Activated CD4-positive, alpha-beta T cell treated with anti-CD3 and anti-CD28 coated beads, Interleukin-2, Interleukin-4, amounts not matched to agents 100 ng/mL and 50 ng/mL, durations not matched to agents 16 hours and 8 hours (primary cell): ENCODE data around the gene GRIK3.
"Not testable (repeated sequence)": the region's sequence is repeated elsewhere in the genome, so short reads cannot be mapped to it uniquely, and the experiment has no call there.

Experiments
- DNase-seq: peaks from one replicate; pipeline ENCODE4 v3.0.0-alpha.2; 2020; ENCODE audit warnings: low spot score

The GRIK3 gene

DNA sequence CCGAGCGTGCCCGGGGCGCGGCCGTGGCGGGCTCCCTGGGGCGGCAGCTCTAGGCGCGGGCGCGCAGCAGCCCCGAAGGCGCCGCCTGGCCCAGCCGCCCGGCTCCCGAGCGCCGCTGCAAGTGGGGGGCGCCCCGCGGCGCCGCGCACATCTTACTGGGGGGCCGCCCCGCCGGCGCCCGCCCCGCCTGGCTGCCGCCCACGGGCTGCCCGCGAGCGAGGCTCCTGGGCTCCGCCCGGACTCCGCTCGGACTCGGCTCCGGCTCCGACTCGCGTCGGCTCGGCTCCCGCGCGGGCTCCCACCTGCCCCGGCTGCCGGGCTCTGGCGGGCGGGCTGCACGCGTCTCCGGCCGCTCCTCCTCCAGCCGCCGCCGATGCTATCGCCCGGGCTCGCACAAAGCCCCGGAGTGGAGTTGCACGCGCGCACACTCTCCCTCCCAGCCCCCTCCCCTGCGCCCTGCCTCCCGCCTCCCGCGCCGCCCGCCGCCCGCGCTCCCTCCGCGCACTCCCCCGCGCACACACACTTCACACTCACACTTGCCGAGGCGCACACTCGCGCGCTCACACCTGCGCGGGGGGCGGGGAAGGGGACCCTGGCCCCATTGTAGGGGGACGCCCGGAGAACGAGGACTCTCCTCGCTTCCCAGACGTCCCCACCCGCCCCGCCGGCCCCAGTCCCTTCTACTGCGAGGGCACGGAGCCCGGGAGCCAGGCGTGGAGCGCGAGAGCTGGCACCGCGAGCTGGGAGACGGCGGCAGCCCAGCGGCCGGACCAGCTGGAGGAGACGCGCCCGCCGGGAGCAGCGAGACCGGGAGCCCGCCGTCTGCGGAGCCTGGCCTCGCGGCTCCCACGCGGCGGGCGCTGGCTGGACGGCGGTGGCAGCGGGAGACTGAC lies at the start of gene GRIK3:
Gene GRIK3, minus strand, starts transcription at position 395 of the 893 bp plus-strand sequence. CDS start 407 bp downstream, outside the sequence.
- DNase-seq, result no peak

DNA sequence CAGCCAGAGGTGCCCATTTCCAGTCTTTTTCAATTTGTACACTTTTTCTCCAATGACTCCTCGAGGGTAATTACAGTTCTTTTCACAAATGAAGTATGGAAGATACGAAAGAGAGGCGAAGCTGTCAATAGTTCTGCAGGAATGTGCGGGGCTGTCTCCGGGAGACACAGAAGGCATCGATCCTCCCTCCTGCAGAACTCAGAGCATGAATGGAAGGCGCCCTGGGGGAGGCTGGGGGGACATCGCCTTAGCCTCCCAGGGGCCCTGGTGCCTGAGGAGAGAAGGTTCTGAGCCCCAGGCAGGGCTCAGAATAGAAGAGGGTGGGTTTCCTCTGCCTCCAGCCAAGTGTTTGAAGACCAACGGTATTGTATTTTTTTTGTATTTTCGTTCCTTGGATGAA lies 49.7 kb upstream of the GRIK3 start:
- DNase-seq, result no peak

DNA sequence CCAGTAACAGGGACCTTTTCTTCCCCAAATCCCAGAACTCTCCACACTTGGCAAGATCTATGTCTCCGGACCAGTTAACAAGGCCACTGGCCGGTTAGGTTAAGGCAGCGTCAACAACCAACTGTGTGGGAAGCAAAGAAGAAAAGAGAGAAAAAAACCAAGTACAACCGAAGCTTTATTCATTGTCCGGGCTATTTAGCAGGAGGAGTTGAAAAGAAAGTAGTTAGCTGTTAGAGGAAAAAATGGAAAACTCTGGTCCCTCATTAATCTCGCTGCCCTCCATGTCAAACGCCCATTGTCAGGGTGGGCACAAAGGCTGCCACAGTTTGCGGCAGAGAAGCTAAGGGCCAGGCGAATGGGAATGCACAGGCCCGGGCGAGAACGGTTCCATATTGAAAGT lies 49.3 kb upstream of the GRIK3 start:
- DNase-seq, result no peak

DNA sequence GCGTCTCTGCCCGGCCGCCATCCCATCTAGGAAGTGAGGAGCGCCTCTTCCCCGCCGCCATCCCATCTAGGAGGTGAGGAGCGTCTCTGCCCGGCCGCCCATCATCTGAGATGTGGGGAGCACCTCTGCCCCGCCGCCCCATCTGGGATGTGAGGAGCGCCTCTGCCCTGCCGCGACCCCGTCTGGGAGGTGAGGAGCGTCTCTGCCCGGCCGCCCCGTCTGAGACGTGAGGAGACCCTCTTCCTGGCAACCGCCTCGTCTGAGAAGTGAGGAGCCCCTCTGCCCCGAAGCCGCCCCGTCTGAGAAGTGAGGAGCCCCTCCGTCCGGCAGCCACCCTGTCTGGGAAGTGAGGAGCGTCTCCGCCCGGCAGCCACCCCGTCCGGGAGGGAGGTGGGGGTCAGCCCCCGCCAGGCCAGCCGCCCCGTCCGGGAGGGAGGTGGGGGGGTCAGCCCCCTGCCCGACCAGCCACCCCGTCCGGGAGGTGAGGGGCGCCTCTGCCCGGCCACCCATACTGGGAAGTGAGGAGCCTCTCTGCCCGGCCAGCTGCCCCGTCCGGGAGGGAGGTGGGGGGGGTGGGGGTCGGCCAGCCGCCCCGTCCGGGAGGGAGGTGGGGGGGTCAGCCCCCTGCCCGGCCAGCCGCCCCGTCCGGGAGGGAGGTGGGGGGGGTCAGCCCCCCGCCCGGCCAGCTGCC lies 46.1 kb upstream of the GRIK3 start:
- not testable (repeated sequence) for DNase-seq

DNA sequence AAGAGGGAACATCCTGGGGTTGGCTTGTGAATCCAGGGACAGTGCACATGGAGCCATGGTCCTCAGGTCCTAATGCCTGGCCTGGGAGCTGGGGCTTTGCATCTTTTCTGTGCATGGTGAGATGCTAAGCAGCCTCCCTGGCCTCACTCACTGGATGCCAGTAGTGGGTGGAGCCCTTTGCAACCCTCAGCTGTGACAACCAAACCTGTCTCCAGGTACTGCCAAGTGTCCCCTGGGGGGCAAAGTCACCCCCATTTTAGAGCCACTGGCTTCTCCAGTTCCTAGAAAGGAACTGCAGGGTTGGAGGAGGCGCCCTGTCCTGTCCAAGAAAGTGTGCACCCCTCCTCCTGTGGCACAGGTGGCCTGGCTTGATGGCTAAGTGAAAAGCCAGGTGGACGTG lies 44.6 kb upstream of the GRIK3 start:
- no peak for DNase-seq

DNA sequence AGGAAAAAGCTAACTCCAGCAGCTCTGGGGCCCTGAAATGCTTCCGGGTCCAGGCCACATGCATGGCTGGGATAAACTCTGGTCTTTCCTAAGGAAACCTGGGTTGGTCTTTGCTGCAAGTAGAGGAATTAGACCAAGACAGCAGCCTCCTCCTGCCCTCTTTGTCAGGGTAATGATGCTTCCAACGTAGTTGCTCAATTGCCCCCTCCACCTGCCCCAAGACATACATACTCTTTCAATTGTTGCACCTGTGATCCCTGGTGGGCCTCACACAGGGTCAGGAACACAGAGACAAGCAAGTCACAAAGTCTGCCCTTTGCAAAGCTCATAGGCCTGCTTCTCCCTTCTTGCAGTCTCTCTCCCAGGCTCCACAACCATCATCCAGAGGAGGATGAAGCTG lies 41.9 kb upstream of the GRIK3 start:
- DNase-seq, result no peak

DNA sequence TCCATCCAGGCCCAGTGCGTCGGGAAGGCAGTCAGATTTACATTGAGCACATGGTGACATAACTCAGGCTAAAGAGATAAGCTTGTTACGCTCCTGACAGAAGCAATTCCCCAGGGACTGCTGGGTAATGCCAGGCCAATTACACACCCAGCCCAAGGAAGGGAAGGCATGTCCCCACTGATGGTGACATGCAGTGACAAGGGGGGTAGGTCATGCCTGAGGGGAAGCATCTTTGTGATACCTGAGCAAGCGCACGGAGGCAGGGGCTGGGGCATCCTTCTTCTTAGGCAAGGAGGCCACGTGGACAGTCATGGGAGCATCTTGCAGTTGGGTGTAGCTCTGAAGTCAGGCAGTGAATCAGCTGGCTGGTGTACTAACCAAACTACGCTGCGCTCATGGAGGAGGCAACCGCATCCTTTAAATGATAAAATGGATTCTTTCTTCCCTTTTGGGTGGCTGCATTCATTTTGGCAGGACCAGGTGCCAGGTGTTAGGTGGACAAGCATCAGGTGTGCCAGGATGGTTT lies 39.6 kb upstream of the GRIK3 start:
- no peak for DNase-seq

DNA sequence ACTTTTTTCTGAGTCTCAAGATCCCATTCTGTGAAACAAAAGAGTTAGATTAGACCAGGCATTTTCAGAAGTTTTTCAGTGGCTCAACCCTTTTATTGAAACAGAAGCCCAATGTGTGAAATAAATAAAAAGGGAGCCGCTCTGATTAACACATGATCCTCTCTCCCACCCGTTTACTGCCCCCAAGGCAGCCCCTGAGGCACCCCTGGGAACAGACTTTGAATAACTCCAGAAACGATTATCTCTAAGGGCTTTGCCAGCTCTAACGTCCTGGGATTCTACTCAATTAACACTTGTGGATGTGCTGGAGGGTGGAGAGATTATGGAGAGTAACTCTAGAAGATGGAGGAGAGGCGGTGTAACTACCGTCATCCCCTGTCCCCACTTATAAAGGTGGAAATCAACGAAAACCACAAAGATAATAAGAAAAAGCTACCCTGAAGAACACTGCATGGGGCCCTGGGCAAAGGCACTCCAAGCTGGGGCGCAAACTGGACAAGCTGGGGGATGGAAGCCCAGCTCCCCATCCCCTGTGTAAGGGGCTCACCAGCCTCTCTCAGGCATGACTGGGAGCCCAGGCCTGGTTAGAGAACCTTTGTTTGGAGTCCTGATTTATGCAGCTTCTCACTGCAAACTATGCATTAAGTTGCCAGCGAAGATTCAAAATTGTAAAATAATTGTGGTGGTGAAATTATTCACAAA lies 39.0 kb upstream of the GRIK3 start:
- DNase-seq, result no peak

DNA sequence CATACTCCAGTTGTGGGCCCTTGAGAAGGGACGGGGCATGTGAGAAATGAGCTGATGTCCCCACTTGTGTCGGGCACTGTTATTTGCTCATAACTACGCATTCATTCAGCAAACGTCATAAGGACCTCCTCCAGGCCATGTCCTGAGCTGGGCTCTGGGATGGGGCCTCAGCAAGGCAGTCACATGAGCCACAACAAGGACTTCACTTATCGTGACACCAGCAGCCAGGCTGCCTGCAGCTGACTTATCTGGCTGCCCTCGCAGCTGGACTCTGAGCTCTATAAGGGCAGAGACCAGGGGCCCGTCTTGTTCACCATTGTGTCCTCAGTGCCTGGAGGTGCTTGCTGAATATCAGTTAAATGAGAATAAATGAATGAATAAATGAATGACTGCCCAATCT lies 37.5 kb upstream of the GRIK3 start:
- no peak for DNase-seq

DNA sequence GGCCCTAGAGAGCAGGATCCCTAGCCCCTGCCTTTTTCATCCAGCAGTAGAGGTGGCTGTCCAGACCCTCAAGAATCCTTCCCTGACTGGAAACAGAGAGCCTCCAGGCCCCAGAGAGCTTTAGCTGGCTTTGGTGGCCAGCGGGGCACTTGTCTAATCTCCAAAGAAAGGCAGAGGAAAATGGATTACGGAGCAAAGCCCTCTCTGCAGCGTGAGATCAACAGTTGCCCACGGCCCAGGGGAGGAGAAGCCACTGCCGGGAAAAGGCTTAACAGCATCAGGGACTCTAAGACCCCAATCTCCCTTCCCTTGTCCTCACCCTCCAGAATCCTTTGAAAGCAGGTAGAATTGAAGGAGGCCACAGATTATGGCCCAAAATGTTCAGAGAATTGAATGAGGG lies 35.8 kb upstream of the GRIK3 start:
- DNase-seq, result no peak

DNA sequence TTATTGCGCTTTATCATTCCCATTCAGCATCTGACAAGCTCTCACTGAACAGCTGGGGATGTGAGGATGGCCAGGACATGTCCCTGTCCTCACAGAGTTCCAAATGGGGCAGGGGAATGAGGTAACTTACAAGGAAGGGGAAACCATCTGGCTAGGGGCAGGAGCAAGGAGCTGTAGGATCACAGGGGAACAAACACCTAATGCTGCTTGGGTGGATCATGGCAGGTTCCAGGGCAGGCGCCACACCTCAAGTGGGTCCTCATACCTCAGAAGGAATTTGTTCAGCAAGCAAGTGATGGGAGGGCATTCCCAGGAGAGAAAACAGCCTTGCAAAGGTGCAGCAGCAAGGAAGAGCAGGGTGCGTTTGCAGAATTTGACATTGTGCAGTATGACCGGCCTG lies 35.1 kb upstream of the GRIK3 start:
- no peak for DNase-seq

DNA sequence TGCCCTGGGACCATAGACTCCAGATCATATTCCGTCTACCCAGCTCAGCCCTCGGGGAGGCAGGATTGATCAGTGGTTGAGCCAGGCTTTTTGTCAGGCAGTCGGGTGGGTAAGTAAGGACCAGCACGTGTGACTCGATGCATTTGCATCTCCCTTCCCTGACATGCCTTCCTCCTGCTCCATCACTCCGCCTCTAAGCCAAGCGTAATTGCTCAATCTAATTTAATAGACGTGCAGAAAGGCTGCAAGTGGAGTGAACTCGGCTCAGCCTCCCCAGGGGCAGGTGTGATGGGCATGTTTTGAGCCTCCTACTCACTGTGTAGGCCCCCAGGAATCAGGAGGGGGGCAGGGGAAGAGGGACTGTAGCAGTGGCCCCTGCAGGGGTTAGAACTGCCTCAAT lies 34.6 kb upstream of the GRIK3 start:
- DNase-seq, result no peak

DNA sequence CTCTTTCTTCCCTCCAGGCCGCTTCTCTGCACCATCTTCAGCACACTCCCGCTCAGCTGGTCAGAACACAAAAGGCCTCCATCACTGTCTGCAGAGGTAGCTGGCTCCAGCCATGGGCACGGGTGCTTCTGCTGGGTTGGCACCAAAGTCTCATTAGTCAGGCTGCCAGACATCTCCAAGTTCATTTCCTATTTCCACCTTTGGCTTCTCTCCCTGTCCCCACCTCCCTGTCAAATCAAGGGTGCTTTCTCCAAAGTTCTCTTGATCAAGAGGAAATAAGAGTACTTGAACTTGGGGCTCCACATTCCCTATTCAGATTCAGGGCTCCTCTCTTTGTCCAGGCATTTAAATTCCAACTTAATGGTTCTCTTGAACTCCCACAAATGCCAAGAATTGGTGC lies 33.9 kb upstream of the GRIK3 start:
- DNase-seq, result no peak

DNA sequence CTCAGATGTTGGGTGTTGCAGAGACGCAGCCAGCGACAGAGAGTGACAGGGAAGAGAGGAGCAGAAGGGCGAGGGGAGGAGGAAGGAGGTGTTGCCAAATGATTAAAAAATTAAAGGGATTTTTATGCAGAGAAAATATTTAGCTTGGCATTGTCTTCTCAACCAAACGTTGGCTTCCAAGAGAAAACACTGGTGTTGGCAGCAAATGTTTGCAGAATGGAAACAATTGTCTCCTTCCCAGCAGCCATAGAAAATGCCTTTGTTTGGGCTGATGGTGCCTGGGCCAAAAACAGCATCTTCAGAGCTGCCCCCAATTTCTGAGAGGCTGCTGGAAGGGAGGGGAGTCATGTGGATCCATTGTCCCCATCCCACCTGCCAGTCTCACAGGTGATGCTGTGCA lies 29.7 kb upstream of the GRIK3 start:
- DNase-seq, result no peak

DNA sequence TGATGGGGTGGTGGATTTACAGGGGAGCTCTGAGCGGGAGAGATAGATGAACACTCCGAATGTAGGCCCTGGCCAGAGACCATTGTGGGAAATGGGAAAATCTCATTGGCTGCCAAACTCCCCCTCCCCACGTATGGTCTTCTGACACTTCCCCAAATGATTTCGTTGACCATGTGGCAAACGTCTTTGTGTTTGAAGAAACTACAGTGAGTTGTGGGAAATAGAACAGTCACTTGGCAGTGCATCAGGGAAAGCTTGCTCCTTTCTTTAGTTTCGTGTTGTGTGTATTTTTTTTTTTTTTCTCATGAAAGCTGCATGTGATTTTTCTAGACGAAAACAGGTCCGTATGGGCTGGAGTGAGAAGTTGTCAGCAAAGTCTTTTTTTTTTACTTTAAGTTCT lies 25.0 kb upstream of the GRIK3 start:
- DNase-seq, result no peak

DNA sequence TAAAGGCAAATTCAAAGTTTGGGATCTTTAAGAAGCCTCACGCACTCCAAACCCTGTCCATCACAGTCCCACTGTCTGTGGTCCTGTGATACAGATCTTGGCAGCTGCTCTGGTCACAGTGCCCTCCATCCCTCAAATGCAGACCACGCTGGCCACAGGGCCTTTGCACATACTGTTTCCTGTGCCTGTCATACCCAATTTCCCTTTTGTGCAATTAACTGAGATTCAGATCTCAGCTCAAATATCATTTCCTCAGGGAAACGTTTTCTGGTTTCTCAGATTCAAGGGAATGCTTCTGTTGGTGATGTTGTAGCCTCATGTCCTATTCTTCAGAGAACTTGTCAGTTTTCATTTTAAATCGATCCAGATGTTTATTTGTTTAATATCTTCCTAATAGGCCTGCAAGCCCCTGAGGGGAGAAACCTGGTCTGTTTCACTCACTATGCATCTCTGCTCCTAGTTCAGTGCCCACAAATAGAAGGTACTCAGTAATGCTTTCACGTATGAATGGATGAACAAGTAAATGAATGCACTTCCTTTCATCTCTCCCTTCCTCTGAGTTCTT lies 24.2 kb upstream of the GRIK3 start:
- DNase-seq, result no peak

DNA sequence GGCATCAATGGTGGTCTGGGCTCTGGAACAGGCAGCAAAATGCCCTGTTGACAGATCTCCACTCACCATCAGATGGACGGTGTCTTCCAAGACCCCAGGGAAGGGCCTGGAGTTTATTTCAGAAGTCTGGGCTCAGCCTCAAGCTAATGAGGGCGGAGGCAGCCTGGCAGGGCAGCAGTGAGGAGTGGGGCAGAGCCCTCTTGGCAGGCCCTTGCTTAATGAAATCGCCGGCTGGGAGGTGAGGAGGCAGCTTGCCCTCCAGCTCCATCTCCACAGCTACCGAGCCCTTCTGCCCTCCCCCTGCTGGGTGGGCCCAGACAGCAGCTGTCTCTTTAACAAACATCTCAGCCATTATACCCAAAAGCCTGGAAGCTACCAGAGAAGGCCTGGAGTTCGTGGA lies 22.0 kb upstream of the GRIK3 start:
- DNase-seq, result no peak

DNA sequence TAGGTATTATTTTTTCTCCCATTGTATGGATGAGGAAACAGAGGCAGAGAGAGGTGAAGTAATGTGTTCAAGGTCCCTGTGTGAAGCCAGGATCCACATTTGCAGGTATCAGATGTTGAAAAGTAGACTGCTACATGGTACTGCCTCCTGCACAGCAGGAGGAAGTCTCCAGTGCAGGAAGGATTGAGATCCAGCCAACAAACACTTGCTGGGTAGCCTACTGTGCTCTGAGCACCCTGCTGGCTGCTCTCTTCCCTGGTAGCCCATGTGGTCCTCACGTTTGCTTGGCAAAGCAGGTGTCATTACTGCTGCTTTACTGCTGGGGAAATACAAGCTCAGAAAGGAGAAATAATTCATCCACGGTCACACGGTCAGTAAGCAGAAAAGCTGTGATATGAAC lies 21.3 kb upstream of the GRIK3 start:
- DNase-seq, result no peak

DNA sequence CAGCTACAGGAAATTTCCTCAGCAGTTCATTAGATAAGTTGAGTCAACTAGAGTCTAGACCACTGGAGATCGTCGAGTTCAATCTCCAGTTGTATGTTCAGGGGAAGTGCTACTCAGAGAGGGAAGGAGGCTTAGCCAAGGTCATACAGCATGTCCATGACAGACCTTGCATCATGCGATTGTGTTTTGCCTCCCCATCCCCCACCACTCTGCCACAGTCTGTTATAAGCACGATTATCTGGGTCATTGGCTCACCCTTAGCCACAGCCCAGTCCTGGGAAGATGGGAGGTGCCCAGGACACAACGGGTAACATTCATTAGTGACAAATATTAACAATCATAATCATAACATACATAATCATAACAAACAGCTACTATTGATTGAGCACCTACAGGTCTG lies 18.9 kb upstream of the GRIK3 start:
- DNase-seq, result no peak

DNA sequence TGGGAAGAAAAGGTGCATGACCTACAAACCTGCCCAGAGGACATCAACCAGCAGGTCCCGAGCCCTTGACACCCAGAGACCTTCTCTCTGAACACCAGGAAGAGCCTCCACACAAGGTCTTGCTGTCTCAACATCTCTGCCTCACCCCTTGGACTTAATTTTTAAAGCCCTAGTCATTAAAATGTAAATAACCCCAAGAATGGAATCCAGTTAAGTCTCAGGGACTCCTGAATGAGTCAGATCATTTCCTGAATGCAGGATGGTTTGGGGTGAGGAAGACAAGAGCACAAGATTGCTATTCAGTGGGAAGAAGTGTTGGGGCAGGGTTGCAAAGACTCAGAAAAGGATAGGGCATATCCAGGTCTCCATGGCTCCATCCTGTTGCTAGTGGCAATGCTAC lies 17.8 kb upstream of the GRIK3 start:
- no peak for DNase-seq

DNA sequence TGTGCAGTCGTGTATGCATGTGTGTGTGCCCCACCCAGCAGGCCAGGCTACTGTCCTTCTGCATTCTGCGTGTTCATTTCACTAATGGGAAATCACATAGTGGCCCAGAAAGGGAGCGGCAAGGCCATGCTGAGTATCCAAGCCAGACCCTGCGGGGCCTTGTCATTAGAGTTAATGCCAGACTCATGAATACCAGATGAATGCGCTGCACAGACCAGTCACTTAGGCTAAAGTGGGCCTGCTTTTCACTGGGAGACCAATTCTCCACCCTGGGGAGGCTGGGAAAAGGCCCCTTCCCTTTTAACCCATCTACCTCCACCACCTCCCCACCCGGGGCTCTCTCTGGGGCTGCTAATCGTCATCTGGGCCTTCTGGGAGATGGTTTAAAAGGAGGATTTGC lies 17.0 kb upstream of the GRIK3 start:
- no peak for DNase-seq

DNA sequence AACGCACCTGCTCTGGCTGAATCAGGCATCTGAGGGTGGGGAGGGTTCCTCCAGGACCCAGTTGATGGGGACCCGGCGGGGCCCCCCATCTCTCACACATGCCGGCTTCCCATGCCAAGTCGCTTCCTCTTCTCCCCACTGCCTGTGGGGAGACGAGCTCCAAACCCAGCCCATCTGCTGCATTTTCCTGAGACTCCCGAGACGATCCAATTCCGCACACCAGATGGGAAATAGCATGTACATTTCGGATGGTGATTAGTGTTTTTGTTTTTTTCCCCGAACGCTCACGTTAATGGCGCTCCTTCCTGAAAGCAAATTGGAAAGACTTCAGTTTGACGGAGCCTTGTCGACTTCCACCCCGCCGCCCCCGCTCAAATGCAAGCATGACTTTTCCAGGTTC lies 13.2 kb upstream of the GRIK3 start:
- DNase-seq, result no peak
